ENCODE results near the gene SERPINA6.
"Not testable (repeated sequence)": the region's sequence is repeated elsewhere in the genome, so short reads cannot be mapped to it uniquely, and the experiment has no call there.

The SERPINA6 gene

DNA sequence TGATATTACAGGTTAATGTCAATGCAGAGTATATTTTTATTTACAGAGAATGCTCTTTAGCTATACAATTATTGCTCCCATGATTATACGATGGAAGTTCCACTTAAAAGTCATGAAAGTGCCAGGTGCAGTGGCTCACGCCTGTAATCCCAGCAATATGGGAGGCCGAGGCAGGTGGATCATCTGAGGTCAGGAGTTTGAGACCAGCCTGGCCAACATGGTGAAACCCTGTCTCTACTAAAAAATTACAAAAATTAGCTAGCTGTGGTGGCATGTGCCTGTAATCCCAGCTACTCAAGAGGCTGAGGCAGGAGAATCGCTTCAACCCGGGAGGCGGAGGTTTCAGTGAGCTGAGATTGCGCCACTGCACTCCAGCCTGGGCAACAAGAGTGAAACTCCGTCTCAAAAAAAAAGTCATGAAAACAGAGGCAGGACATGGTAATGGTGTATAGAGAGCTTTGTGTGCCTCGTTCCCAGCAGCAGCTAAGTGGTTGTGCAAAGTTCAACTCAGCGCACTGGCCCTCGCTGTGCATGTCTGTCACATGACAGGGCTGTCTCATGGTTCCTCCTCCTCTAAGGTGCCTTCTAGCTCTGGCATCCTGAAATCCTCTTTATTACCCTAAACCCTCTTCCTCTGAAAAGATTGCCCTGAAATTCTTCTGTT lies 46.1 kb downstream of the SERPINA6 start:
- DNase-seq; in situ Hi-C loops (cut with HindIII; ENCODE audit: low pct_ligation_motif_present, low pct_unique_long_range_greater_than_20kb, low sequenced_read_pairs): not testable (repeated sequence)

DNA sequence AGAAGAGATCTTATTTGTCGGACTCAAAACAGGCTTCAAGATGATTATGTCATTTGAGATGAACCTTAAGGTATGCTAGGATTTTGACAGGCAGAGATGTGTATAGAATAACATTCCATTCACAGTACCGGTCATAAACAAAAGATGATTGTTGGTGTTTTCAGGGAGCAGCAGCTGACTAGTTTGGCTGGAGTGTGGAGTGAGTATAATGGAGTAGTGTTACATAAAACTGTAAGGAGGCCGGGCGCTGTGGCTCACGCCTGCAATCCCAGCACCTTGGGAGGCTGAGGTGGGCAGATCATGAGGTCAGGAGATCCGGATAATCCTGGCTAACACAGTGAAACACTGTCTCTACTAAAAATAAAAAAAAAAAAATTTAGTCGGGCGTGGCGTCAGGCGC lies 54.0 kb downstream of the SERPINA6 start:
- in situ Hi-C loops (cut with HindIII; ENCODE audit: low pct_ligation_motif_present, low pct_unique_long_range_greater_than_20kb, low sequenced_read_pairs): no loop called here
- DNase-seq: no peak

DNA sequence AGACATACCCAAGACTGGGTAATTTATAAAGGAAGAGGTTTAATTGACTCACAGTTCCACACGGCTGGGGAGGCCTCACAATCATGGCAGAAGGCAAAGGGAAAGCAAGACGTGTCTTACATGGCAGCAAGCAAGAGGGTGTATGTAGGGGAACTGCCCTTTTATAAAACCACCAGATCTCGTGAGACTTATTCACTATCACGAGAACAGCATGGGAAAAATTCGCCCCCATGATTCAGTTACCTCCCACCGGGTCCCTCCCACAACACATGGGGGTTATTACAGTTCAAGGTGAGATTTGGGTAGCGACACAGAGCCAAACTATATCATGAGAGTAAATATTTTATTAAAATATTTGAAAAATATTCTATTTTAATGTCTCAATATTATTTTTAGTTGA lies 54.6 kb downstream of the SERPINA6 start:
- in situ Hi-C loops (cut with HindIII; ENCODE audit: low pct_ligation_motif_present, low pct_unique_long_range_greater_than_20kb, low sequenced_read_pairs); DNase-seq: not testable (repeated sequence)

DNA sequence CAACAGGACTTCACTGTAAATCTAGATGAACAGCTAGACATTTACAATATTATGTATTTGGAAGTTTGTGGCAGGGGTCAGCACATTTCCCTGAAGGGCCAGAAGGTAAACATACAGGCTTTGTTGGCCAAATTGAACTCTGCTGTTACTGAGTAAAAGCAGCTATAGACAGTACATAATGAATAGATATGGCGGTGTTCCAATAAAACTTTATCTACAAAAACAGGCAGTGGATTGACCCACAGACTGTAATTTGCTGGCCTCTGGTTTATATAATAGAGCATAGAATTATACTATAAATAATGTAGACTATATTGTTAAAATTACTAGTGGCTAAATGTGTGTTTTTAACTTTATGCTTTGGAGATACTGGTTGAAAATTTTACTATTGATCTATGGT lies 55.8 kb downstream of the SERPINA6 start:
- DNase-seq: no peak
- in situ Hi-C loops (cut with HindIII; ENCODE audit: low pct_ligation_motif_present, low pct_unique_long_range_greater_than_20kb, low sequenced_read_pairs): no loop called here

DNA sequence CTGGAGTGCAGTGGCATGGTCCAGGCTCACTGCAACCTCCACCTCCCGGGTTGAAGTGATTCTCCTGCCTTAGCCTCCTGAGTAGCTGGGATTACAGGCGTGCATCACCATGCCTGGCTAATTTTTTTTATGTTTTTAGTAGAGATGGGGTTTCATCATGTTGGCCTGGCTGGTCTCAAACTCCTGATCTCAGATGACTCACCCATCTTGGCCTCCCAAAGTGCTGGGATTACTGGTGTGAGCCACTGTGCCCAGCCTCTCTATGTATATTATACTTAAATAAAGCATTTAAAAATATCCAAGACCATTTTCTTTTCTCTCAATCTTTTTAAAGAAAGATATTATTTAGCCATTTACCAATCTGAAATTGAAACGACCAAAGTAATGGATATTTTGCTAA lies 58.9 kb downstream of the SERPINA6 start:
- in situ Hi-C loops (cut with HindIII; ENCODE audit: low pct_ligation_motif_present, low pct_unique_long_range_greater_than_20kb, low sequenced_read_pairs); DNase-seq: not testable (repeated sequence)
